IMR-90 (cell line): ENCODE measurements around the gene TSPEAR. TPM values are rescaled to one million over a fixed set of nuclear protein-coding genes. Genes with fewer than 3 reads are reported as not detected.

Experiments
- ATAC-seq: fragments of 200-7000 bp; cut with Tn5 transposase; 2 replicates; pipeline ENCODE4 v1.9.1; 2020; ENCODE audit warnings: low read depth, mild to moderate bottlenecking, moderate library complexity
- BruUV-seq: library from RNA; stranded (reverse); fragments of 400-500 nt; replicated peaks from 2 replicates; lab custom pipeline; 2021; lab: Mats Ljungman, UMichigan
- CTCF ChIA-PET: fragments of 300-600 bp; formaldehyde crosslinking; extraction: SDS; loops from one replicate; lab custom pipeline; 2021; ENCODE audit warnings: antibody characterized with exemption; lab: Yijun Ruan, JAX
- POLR2A ChIA-PET: fragments of 300-600 bp; sonication (Branson Sonifier 250); formaldehyde crosslinking; loops from one replicate; lab custom pipeline; 2022; ENCODE audit warnings: antibody characterized with exemption; ENCODE audit not compliant: unreplicated experiment; lab: Charles Lee
- DNase-seq: peaks from one replicate; pipeline ENCODE4 v3.0.0; 2013
- H2AFZ ChIP-seq: replicated peaks from 2 replicates; pipeline ENCODE3; 2013; ENCODE audit warnings: low read length, mild to moderate bottlenecking; ENCODE audit not compliant: poor library complexity
- H2AK5ac ChIP-seq: 2 replicates; pipeline ENCODE4 v1.6.1; 2013; ENCODE audit warnings: low read depth, low read length, inconsistent platforms
- H2AK9ac ChIP-seq: replicated peaks from 2 replicates; pipeline ENCODE3; 2013; ENCODE audit warnings: mild to moderate bottlenecking, low read depth, low read length, moderate library complexity; ENCODE audit not compliant: poor library complexity
- H2BK120ac ChIP-seq: 2 replicates; pipeline ENCODE4 v1.6.1; 2013; ENCODE audit warnings: low read depth, low read length, inconsistent platforms
- H2BK15ac ChIP-seq: 3 replicates; pipeline ENCODE4 v1.6.1; 2013; ENCODE audit warnings: low read depth, low read length, inconsistent platforms
- H2BK20ac ChIP-seq: 2 replicates; pipeline ENCODE4 v1.6.1; 2013; ENCODE audit warnings: low read depth, mild to moderate bottlenecking, inconsistent platforms, low read length, moderate library complexity
- H2BK5ac ChIP-seq: 2 replicates; pipeline ENCODE4 v1.6.1; 2013; ENCODE audit warnings: mild to moderate bottlenecking, low read depth, low read length, inconsistent platforms; ENCODE audit not compliant: poor library complexity, severe bottlenecking
- H3K14ac ChIP-seq: replicated peaks from 2 replicates; pipeline ENCODE4 v1.6.1; 2013; ENCODE audit warnings: low read depth, low read length, inconsistent platforms
- H3K18ac ChIP-seq: 2 replicates; pipeline ENCODE4 v1.6.1; 2013; ENCODE audit warnings: low read depth, low read length, control low read depth
- H3K23ac ChIP-seq: 2 replicates; pipeline ENCODE4 v1.6.1; 2013; ENCODE audit warnings: low read depth, low read length, inconsistent platforms
- H3K27ac ChIP-seq: 2 replicates; pipeline ENCODE4 v1.5.1; 2013; ENCODE audit warnings: mild to moderate bottlenecking, control low read depth, low read length; ENCODE audit not compliant: insufficient read depth
- H3K27me3 ChIP-seq: 2 replicates; pipeline ENCODE4 v1.6.1; 2013; ENCODE audit warnings: low read length; ENCODE audit not compliant: control insufficient read depth, insufficient read depth
- H3K36me3 ChIP-seq: 2 replicates; pipeline ENCODE4 v1.6.1; 2013; ENCODE audit warnings: low read length, mixed read lengths; ENCODE audit not compliant: control insufficient read depth, insufficient read depth
- H3K4ac ChIP-seq: 2 replicates; pipeline ENCODE4 v1.6.1; 2013; ENCODE audit warnings: low read depth, low read length, inconsistent platforms
- H3K4me1 ChIP-seq: 2 replicates; pipeline ENCODE4 v1.6.1; 2013; ENCODE audit warnings: low read length, mixed read lengths; ENCODE audit not compliant: control insufficient read depth, insufficient read depth
- H3K4me2 ChIP-seq: 2 replicates; pipeline ENCODE4 v1.6.1; 2013; ENCODE audit warnings: low read depth, mild to moderate bottlenecking, control low read depth, low read length, moderate library complexity
- H3K4me3 ChIP-seq: 2 replicates; pipeline ENCODE4 v1.5.1; 2013; ENCODE audit warnings: low read depth, mild to moderate bottlenecking, control low read depth, low read length, moderate library complexity; ENCODE audit not compliant: insufficient read depth
- H3K56ac ChIP-seq: 2 replicates; pipeline ENCODE4 v1.6.1; 2013; ENCODE audit warnings: low read length, inconsistent platforms; ENCODE audit not compliant: insufficient read depth; ENCODE audit errors: extremely low read depth
- H3K79me1 ChIP-seq, 2 experiments: 2 replicates each; pipeline ENCODE4 v1.6.1; 2013; ENCODE audit warnings: low read length in 2 of 2, inconsistent platforms in 1 of 2, low read depth in 1 of 2
- H3K9ac ChIP-seq: 2 replicates; pipeline ENCODE4 v1.6.1; 2013; ENCODE audit warnings: low read depth, low read length, control low read depth
- H3K9me1 ChIP-seq: 2 replicates; pipeline ENCODE4 v1.6.1; 2013; ENCODE audit warnings: low read length, inconsistent platforms; ENCODE audit not compliant: insufficient read depth
- H3K9me3 ChIP-seq: 2 replicates; pipeline ENCODE4 v1.6.1; 2013; ENCODE audit warnings: low read length; ENCODE audit not compliant: control insufficient read depth, insufficient read depth
- H4K20me1 ChIP-seq: 2 replicates; pipeline ENCODE4 v1.6.1; 2013; ENCODE audit warnings: low read length, inconsistent platforms; ENCODE audit not compliant: insufficient read depth
- H4K5ac ChIP-seq: 2 replicates; pipeline ENCODE4 v1.6.1; 2013; ENCODE audit warnings: mild to moderate bottlenecking, low read depth, low read length, control low read depth
- H4K8ac ChIP-seq, 2 experiments: 2 replicates each; pipeline ENCODE4 v1.6.1; 2013; ENCODE audit warnings: low read depth in 2 of 2, low read length in 2 of 2, control low read depth in 1 of 2, inconsistent platforms in 1 of 2
- H4K91ac ChIP-seq: 2 replicates; pipeline ENCODE4 v1.6.1; 2013; ENCODE audit warnings: low read depth, low read length, inconsistent platforms; ENCODE audit not compliant: insufficient read depth
- BHLHE40 ChIP-seq: fragments of 150-350 bp; IDR thresholded peaks from 2 replicates; pipeline ENCODE4 v1.6.1; 2016; ENCODE audit warnings: mild to moderate bottlenecking, low read depth, low read length
- FOS ChIP-seq: fragments of 150-350 bp; IDR thresholded peaks from 2 replicates; pipeline ENCODE4 v1.6.1; 2016; ENCODE audit warnings: low read depth, low read length
- MAFK ChIP-seq: IDR thresholded peaks from 2 replicates; pipeline ENCODE4 v1.6.1; 2012; ENCODE audit warnings: low read depth, low read length, improper control_type of control experiment
- MXI1 ChIP-seq: IDR thresholded peaks from 2 replicates; pipeline ENCODE4 v1.6.1; 2012; ENCODE audit warnings: low read depth, mild to moderate bottlenecking, low read length, moderate library complexity, borderline replicate concordance
- NFE2L2 ChIP-seq: fragments of 150-350 bp; IDR thresholded peaks from 2 replicates; pipeline ENCODE4 v1.6.1; 2016; ENCODE audit warnings: low read depth, mild to moderate bottlenecking, low read length
- POLR2A ChIP-seq: IDR thresholded peaks from 2 replicates; pipeline ENCODE4 v1.6.1; 2012; ENCODE audit warnings: mild to moderate bottlenecking, low read depth, low read length
- RAD21 ChIP-seq: IDR thresholded peaks from 2 replicates; pipeline ENCODE4 v1.6.1; 2012; ENCODE audit warnings: low read length, improper control_type of control experiment
- RCOR1 ChIP-seq: IDR thresholded peaks from 2 replicates; pipeline ENCODE4 v1.6.1; 2012; ENCODE audit warnings: mild to moderate bottlenecking, low read length, improper control_type of control experiment; ENCODE audit not compliant: insufficient replicate concordance
- RFX5 ChIP-seq: IDR thresholded peaks from 2 replicates; pipeline ENCODE4 v1.8.0; 2012; ENCODE audit warnings: low read depth, mild to moderate bottlenecking, low read length, moderate library complexity
- SMC3 ChIP-seq: fragments of 150-350 bp; IDR thresholded peaks from 2 replicates; pipeline ENCODE4 v1.6.1; 2016; ENCODE audit warnings: low read depth, mild to moderate bottlenecking, antibody characterized with exemption, low read length, moderate library complexity
- WGBS, 2 experiments: methylation state at CpG; one replicate each; pipeline versions ENCODE4 v1.1.5 to v1.1.7; 2013; ENCODE audit warnings: missing lambda C conversion rate in 2 of 2; ENCODE audit not compliant: insufficient read length in 1 of 2; ENCODE audit errors: extremely low coverage in 2 of 2; 5-methylcytosine and 5-hydroxymethylcytosine counted together
- dilution Hi-C: fragments of 300-500 bp; cut with HindIII; formaldehyde crosslinking; loops from one replicate; pipeline ENCODE4 v1.14.3; 2018; ENCODE audit warnings: low sequenced_read_pairs; ENCODE audit not compliant: unreplicated experiment
- in situ Hi-C: fragments of 300-500 bp; cut with MboI; formaldehyde crosslinking; loops from 3 replicates; pipeline ENCODE4 v1.14.3; 2019; ENCODE audit warnings: low sequenced_read_pairs, inconsistent platforms, mixed read lengths
- intact Hi-C: fragments of 100-400 bp; cut with micrococcal nuclease; formaldehyde crosslinking; loops from 2 replicates; pipeline ENCODE4 v1.10.0; 2022
- polyA plus RNA-seq, 3 experiments: library from polyadenylated mRNA; depleted of rRNA; stranded (reverse); fragments of >200 nt; gene quantifications; 2 replicates each; pipeline ENCODE4 v1.2.3, GENCODE V29; 2012; ENCODE audit warnings: low replicate concordance in 1 of 3
- total RNA-seq: library from RNA; depleted of rRNA; stranded (reverse); fragments of >200 nt; gene quantifications from 2 replicates; pipeline ENCODE4 v1.2.3, GENCODE V29; 2012
- TF ChIP-seq, protein P1 (sequence below): conservative IDR thresholded peaks from 2 replicates; pipeline ENCODE4 v1.5.1; 2012; ENCODE audit warnings: mild to moderate bottlenecking, low read depth, low read length, improper control_type of control experiment
- TF ChIP-seq, protein P2 (sequence below): fragments of 150-350 bp; IDR thresholded peaks from 2 replicates; pipeline ENCODE4 v1.6.1; 2016; ENCODE audit warnings: low read depth, mild to moderate bottlenecking, low read length, moderate library complexity, borderline replicate concordance
- TF ChIP-seq, protein P3 (sequence below): fragments of 150-350 bp; IDR thresholded peaks from 2 replicates; pipeline ENCODE4 v1.6.1; 2017; ENCODE audit warnings: mild to moderate bottlenecking, antibody characterized with exemption, low read length, low read depth

The TSPEAR gene
- total and polyA plus RNA-seq, 2 of the 4 experiments (the other 2 are of a cell fraction) = not detected

DNA sequence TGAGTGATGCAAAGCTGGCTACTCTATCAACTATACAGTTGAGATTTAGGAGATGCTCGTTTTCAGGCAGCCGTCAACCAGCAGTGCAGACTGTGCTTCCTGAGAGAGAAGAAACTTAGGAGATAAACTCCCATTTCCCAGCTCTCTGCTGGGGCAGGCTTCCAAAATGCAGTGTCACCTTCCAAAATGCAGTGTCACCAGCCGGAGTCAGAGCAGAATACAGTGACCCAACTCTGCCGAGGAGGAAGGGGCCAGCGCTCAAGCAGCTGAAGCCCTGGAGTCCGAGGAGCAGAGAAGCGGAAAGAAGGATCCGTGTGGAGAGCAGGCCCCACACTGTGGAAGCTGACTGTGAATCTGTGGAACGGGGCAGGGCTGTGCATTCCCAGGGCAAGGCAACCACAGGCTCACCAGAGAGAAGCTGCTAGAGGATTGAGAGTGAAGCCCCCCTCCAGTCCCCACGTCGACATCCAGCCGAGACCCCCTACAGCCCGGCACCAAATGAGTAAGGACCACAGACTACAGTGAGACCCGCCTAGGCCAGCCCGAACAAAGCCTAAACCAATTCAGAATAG lies 28.7 kb downstream of the TSPEAR start:
- TF ChIP-seq MAFK (no peak), BHLHE40 (no peak), RCOR1 (no peak), FOS (no peak), SMC3 (no peak), RAD21 (no peak), NFE2L2 (no peak), MXI1 (no peak), RFX5 (no peak), POLR2A (no peak)
- TF ChIP-seq, protein P1, sequence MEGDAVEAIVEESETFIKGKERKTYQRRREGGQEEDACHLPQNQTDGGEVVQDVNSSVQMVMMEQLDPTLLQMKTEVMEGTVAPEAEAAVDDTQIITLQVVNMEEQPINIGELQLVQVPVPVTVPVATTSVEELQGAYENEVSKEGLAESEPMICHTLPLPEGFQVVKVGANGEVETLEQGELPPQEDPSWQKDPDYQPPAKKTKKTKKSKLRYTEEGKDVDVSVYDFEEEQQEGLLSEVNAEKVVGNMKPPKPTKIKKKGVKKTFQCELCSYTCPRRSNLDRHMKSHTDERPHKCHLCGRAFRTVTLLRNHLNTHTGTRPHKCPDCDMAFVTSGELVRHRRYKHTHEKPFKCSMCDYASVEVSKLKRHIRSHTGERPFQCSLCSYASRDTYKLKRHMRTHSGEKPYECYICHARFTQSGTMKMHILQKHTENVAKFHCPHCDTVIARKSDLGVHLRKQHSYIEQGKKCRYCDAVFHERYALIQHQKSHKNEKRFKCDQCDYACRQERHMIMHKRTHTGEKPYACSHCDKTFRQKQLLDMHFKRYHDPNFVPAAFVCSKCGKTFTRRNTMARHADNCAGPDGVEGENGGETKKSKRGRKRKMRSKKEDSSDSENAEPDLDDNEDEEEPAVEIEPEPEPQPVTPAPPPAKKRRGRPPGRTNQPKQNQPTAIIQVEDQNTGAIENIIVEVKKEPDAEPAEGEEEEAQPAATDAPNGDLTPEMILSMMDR = no peak
- TF ChIP-seq, protein P2, sequence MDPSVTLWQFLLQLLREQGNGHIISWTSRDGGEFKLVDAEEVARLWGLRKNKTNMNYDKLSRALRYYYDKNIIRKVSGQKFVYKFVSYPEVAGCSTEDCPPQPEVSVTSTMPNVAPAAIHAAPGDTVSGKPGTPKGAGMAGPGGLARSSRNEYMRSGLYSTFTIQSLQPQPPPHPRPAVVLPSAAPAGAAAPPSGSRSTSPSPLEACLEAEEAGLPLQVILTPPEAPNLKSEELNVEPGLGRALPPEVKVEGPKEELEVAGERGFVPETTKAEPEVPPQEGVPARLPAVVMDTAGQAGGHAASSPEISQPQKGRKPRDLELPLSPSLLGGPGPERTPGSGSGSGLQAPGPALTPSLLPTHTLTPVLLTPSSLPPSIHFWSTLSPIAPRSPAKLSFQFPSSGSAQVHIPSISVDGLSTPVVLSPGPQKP = no peak
- TF ChIP-seq, protein P3, sequence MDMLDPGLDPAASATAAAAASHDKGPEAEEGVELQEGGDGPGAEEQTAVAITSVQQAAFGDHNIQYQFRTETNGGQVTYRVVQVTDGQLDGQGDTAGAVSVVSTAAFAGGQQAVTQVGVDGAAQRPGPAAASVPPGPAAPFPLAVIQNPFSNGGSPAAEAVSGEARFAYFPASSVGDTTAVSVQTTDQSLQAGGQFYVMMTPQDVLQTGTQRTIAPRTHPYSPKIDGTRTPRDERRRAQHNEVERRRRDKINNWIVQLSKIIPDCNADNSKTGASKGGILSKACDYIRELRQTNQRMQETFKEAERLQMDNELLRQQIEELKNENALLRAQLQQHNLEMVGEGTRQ = no peak
- in situ Hi-C loops (no loop called here), intact Hi-C loops (no loop called here), dilution Hi-C loops (no loop called here)
- Histone ChIP-seq H4K5ac (no peak overlapping the region), H3K27ac (no peak overlapping the region), H3K18ac (no peak overlapping the region), H3K79me1 (no peaks in the 10 kb centered on the region), H3K27me3 (peaks cover 34% of the 10 kb centered on the region), H2AK9ac (no peak overlapping the region), H3K4ac (no peak overlapping the region), H3K14ac (no peak overlapping the region), H2BK15ac (no peak overlapping the region), H3K56ac (no peak overlapping the region), H2BK5ac (no peak overlapping the region), H2BK20ac (no peak overlapping the region), H4K91ac (no peak overlapping the region), H2AFZ (no peak overlapping the region), H3K4me3 (no peak overlapping the region), H3K23ac (no peak overlapping the region), H3K4me2 (no peak overlapping the region), H2BK120ac (no peak overlapping the region), H3K36me3 (no peaks in the 10 kb centered on the region), H4K8ac (no peak overlapping the region), H3K9ac (no peak overlapping the region), H3K9me3 (no peaks in the 10 kb centered on the region), H4K20me1 (no peaks in the 10 kb centered on the region), H2AK5ac (no peak overlapping the region), H3K4me1 (no peaks in the 10 kb centered on the region), H3K9me1 (no peaks in the 10 kb centered on the region)
- ChIA-PET CTCF (no interaction called here), POLR2A (no interaction called here)
- DNase-seq (no peak), ATAC-seq (no peak)
- BruUV-seq = no TSS peak
- 20% methylated on average over 1 of the region's 15 CpGs; no CpG with 5 or more reads in 1 of the 2 experiments for WGBS, 2 experiments
